H1 (cell line): ENCODE results near the gene FARP2. TPM values are rescaled to one million over a fixed set of nuclear protein-coding genes. Genes with fewer than 3 reads are reported as not detected.

ENCODE experiments used
- CTCF ChIA-PET: fragments of 300-600 bp; sonication (Branson Sonifier 250); formaldehyde crosslinking; loops from one replicate; lab custom pipeline; 2021; ENCODE audit not compliant: partially characterized antibody; lab: Charles Lee
- POLR2A ChIA-PET: fragments of 300-600 bp; sonication (Branson Sonifier 250); formaldehyde crosslinking; loops from one replicate; lab custom pipeline; 2021; ENCODE audit warnings: inconsistent platforms; ENCODE audit not compliant: partially characterized antibody; lab: Charles Lee
- DNase-seq, 2 experiments: peaks; one replicate each; pipeline versions ENCODE4 v3.0.0 to v3.0.0-alpha.2; 2010 to 2022; ENCODE audit warnings: low spot score in 2 of 2, low read depth in 1 of 2, mixed read lengths in 1 of 2
- FAIRE-seq: peaks from 2 replicates; lab custom pipeline; 2011; peaks lifted over from hg19 to GRCh38; lab: Jason Lieb, UNC
- H2AFZ ChIP-seq: 2 replicates; pipeline ENCODE4 v1.8.1; 2012; ENCODE audit warnings: low read length, inconsistent platforms
- H2AK5ac ChIP-seq: 2 replicates; pipeline ENCODE4 v1.6.1; 2013; ENCODE audit warnings: low read depth, low read length
- H2BK120ac ChIP-seq: replicated peaks from 2 replicates; pipeline ENCODE3; 2013; ENCODE audit warnings: low read depth, low read length, inconsistent platforms
- H2BK12ac ChIP-seq: 2 replicates; pipeline ENCODE4 v1.6.1; 2013; ENCODE audit warnings: low read depth, low read length
- H2BK15ac ChIP-seq: 2 replicates; pipeline ENCODE4 v1.6.1; 2013; ENCODE audit warnings: low read length
- H2BK20ac ChIP-seq: 2 replicates; pipeline ENCODE4 v1.6.1; 2013; ENCODE audit warnings: low read length
- H2BK5ac ChIP-seq: 2 replicates; pipeline ENCODE4 v1.6.1; 2013; ENCODE audit warnings: low read depth, low read length
- H3K14ac ChIP-seq: 2 replicates; pipeline ENCODE4 v1.6.1; 2013; ENCODE audit warnings: inconsistent platforms; ENCODE audit not compliant: insufficient read length
- H3K18ac ChIP-seq: 2 replicates; pipeline ENCODE4 v1.6.1; 2013; ENCODE audit warnings: low read length; ENCODE audit errors: extremely low read depth
- H3K23ac ChIP-seq: 2 replicates; pipeline ENCODE4 v1.6.1; 2013; ENCODE audit warnings: inconsistent platforms; ENCODE audit not compliant: insufficient read length
- H3K23me2 ChIP-seq: 2 replicates; pipeline ENCODE4 v1.6.1; 2013; ENCODE audit warnings: low read depth, low read length
- H3K27ac ChIP-seq: 2 replicates; pipeline ENCODE4 v1.6.1; 2011; ENCODE audit warnings: low read depth, low read length, inconsistent platforms
- H3K27me3 ChIP-seq, 4 experiments: replicated peaks in 1 of 4; 1 replicate in 1 of 4; 2 replicates in 3 of 4; pipeline versions ENCODE4 v1.6.1 to v1.8.1; 2011 to 2013; ENCODE audit warnings: low read length in 3 of 4, mild to moderate bottlenecking in 3 of 4, inconsistent platforms in 2 of 4, mixed read lengths in 2 of 4, moderate library complexity in 1 of 4; ENCODE audit not compliant: control insufficient read depth in 3 of 4, insufficient read depth in 3 of 4; ENCODE audit errors: extremely low read depth in 1 of 4
- H3K36me3 ChIP-seq, 4 experiments: 2 replicates each; pipeline versions ENCODE4 v1.6.1 to v1.8.1; 2011 to 2013; ENCODE audit warnings: mild to moderate bottlenecking in 4 of 4, low read length in 3 of 4, moderate library complexity in 2 of 4, control low read depth in 1 of 4, inconsistent platforms in 1 of 4; ENCODE audit not compliant: insufficient read depth in 4 of 4, control insufficient read depth in 2 of 4
- H3K4ac ChIP-seq: replicated peaks from 2 replicates; pipeline ENCODE3; 2013; ENCODE audit warnings: low read length, low read depth, mixed read lengths, inconsistent platforms; ENCODE audit not compliant: insufficient read length
- H3K4me1 ChIP-seq, 4 experiments: replicated peaks in 1 of 4; 1 replicate in 1 of 4; 2 replicates in 3 of 4; pipeline versions ENCODE4 v1.6.1 to v1.8.1; 2011 to 2013; ENCODE audit warnings: low read length in 3 of 4, inconsistent platforms in 2 of 4, mixed read lengths in 1 of 4; ENCODE audit not compliant: insufficient read depth in 4 of 4, control insufficient read depth in 3 of 4
- H3K4me2 ChIP-seq, 2 experiments: 2 replicates each; pipeline versions ENCODE4 v1.6.1 to v1.8.1; 2011 to 2013; ENCODE audit warnings: low read depth in 2 of 2, low read length in 2 of 2, control low read depth in 1 of 2, inconsistent platforms in 1 of 2, mild to moderate bottlenecking in 1 of 2; ENCODE audit not compliant: insufficient read depth in 1 of 2
- H3K4me3 ChIP-seq, 4 experiments: fragments of 200-600, 300-600 bp in 1 of 4; sonication (generic), shearing (Covaris generic), sonication (Bioruptor Twin) in 1 of 4; 2 replicates each; pipeline versions ENCODE4 v1.5.1 to v1.8.1; 2011 to 2016; ENCODE audit warnings: low read length in 4 of 4, low read depth in 3 of 4, control low read depth in 2 of 4, inconsistent platforms in 2 of 4, mild to moderate bottlenecking in 2 of 4, mixed read lengths in 1 of 4, moderate library complexity in 1 of 4; ENCODE audit not compliant: insufficient read depth in 2 of 4; ENCODE audit errors: extremely low read depth in 1 of 4
- H3K56ac ChIP-seq: replicated peaks from 2 replicates; pipeline ENCODE3; 2013; ENCODE audit warnings: low read depth, mild to moderate bottlenecking, mixed read lengths, low read length, inconsistent platforms; ENCODE audit not compliant: insufficient read length
- H3K79me1 ChIP-seq: 2 replicates; pipeline ENCODE4 v1.6.1; 2013; ENCODE audit warnings: low read depth, low read length, control low read depth
- H3K79me2 ChIP-seq, 2 experiments: 2 replicates each; pipeline versions ENCODE4 v1.6.1 to v1.8.1; 2012 to 2013; ENCODE audit warnings: low read length in 2 of 2, mild to moderate bottlenecking in 2 of 2, inconsistent platforms in 1 of 2; ENCODE audit not compliant: insufficient read depth in 2 of 2, control insufficient read depth in 1 of 2
- H3K9ac ChIP-seq, 4 experiments: replicated peaks in 1 of 4; 1 replicate in 1 of 4; 2 replicates in 3 of 4; pipeline versions ENCODE4 v1.6.1 to v1.8.1; 2011 to 2013; ENCODE audit warnings: low read depth in 3 of 4, low read length in 3 of 4, control low read depth in 2 of 4, mild to moderate bottlenecking in 2 of 4, moderate library complexity in 2 of 4, inconsistent platforms in 1 of 4; ENCODE audit errors: extremely low read depth in 1 of 4
- H3K9me3 ChIP-seq, 2 experiments: 2 replicates each; pipeline versions ENCODE4 v1.6.1 to v1.8.1; 2012 to 2013; ENCODE audit warnings: mild to moderate bottlenecking in 2 of 2, moderate library complexity in 2 of 2, control low read depth in 1 of 2, inconsistent platforms in 1 of 2, low read depth in 1 of 2, low read length in 1 of 2, mixed read lengths in 1 of 2; ENCODE audit not compliant: insufficient read depth in 2 of 2
- H4K20me1 ChIP-seq, 2 experiments: replicated peaks in 1 of 2; 2 replicates each; pipeline versions ENCODE3 to v1.8.1; 2011 to 2013; ENCODE audit warnings: inconsistent platforms in 2 of 2, low read length in 2 of 2, mild to moderate bottlenecking in 1 of 2; ENCODE audit not compliant: insufficient read depth in 2 of 2, control insufficient read depth in 1 of 2
- H4K5ac ChIP-seq: 2 replicates; pipeline ENCODE4 v1.6.1; 2013; ENCODE audit warnings: low read length, low read depth, mixed read lengths, inconsistent platforms; ENCODE audit not compliant: insufficient read length
- H4K8ac ChIP-seq: 2 replicates; pipeline ENCODE4 v1.8.0; 2013; ENCODE audit warnings: mild to moderate bottlenecking, moderate library complexity, low read length, inconsistent platforms; ENCODE audit not compliant: insufficient read depth; ENCODE audit errors: extremely low read depth
- H4K91ac ChIP-seq: replicated peaks from 2 replicates; pipeline ENCODE3; 2013; ENCODE audit warnings: low read length, mixed read lengths, inconsistent platforms; ENCODE audit not compliant: insufficient read length
- EP300 ChIP-seq, 2 experiments: IDR thresholded peaks; 1 replicate in 1 of 2; 2 replicates in 1 of 2; pipeline ENCODE4 v1.6.1; 2011 to 2012; ENCODE audit warnings: low read depth in 2 of 2, low read length in 2 of 2, mild to moderate bottlenecking in 2 of 2, borderline replicate concordance in 1 of 2, inconsistent platforms in 1 of 2, moderate library complexity in 1 of 2
- WGBS, 2 experiments: shearing (Covaris generic) in 1 of 2; methylation state at CpG; one replicate each; pipeline versions ENCODE4 v1.1.6 to v1.1.7; 2013 to 2015; ENCODE audit warnings: low lambda C conversion rate in 2 of 2, mixed read lengths in 2 of 2, inconsistent platforms in 1 of 2, low coverage in 1 of 2, missing lambda C conversion rate in 1 of 2; ENCODE audit not compliant: insufficient replicate concordance in 2 of 2, insufficient coverage in 1 of 2, insufficient read length in 1 of 2; ENCODE audit errors: extremely low coverage in 1 of 2, missing lambda C conversion rate in 1 of 2; 5-methylcytosine and 5-hydroxymethylcytosine counted together
- polyA plus RNA-seq, 7 experiments: library from polyadenylated mRNA; depleted of rRNA in 3 of 7; stranded (reverse) in 5 of 7; unstranded in 2 of 7; fragments of >200 nt in 5 of 7; fragments of 200-250 nt in 2 of 7; gene quantifications; 1 replicate in 5 of 7; 2 replicates in 1 of 7; 4 replicates in 1 of 7; pipeline versions ENCODE4 v1.2.1 to v1.2.3, GENCODE V29; 2011 to 2013; ENCODE audit warnings: missing spikeins in 2 of 7, mixed read lengths in 2 of 7
- total RNA-seq: library from RNA; stranded (reverse); fragmentation: NEBNext Ultra II Directional; extraction: Animal tissue kit (Norgen Biotek cat#: 25700); gene quantifications from 2 replicates; pipeline ENCODE4 v1.2.1, GENCODE V29; 2021
- TF ChIP-seq, protein P1 (sequence below): IDR thresholded peaks from 2 replicates; pipeline ENCODE4 v1.6.1; 2012; ENCODE audit warnings: inconsistent platforms
- TF ChIP-seq, protein P2 (sequence below): IDR thresholded peaks from 2 replicates; pipeline ENCODE4 v1.6.1; 2012; ENCODE audit warnings: inconsistent platforms

Gene FARP2
- total and polyA plus RNA-seq, 2 of the 8 experiments (the other 6 are each of a cell fraction or from before 2014, with no cell fraction given) = 12.4 to 33.4 TPM

DNA sequence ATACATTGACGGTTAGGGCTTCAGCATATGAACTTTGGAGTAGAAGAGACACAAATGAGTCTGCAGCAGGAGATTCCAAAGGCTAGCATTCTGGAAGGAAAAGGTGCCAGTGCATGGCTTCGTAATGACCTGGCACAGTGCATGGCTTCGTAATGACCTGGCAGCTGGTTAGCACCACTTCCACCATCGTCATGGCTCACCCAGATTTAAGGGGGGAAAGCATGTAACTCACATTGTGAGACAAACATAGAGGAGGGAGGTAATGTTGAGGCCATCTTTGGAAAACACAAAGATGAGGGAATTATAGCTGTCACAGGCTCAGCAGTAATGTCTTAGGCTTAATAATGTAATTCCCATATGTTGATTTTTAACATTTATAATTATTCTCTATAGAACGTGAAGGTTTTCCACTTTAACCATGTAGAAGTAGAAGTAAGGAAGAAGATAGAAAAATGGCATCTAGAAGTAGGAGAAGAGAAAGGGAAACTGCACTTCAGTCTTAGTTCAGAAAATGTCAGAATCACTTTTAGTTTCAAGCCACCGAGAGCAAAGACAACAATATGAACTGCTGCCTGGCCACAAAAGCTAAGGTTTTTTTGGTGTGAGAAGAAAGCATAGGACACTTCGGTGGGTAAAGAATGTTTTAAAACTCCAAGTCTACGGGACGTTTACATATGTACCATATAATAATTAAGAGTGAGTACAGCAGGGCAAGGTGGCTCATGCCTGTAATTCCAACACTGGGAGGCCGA, 159.1 kb downstream of the FARP2 start:
- Histone ChIP-seq H3K4ac (no peak overlapping the region), H3K27me3 (peaks cover 0 to 4% (median 0%) of the 10 kb centered on the region in 4 experiments; a peak in 2 of 7 replicates), H4K5ac (no peak overlapping the region), H3K4me3 (no peak overlapping the region), H2BK15ac (no peak overlapping the region), H3K9me3 (peaks cover 0 to 4% of the 10 kb centered on the region in 2 experiments; a peak in 1 of 4 replicates), H2BK5ac (no peak overlapping the region), H3K14ac (no peak overlapping the region), H3K4me2 (no peak overlapping the region), H2AK5ac (no peak overlapping the region), H3K36me3 (no peaks in the 10 kb centered on the region; a peak in 1 of 8 replicates), H3K79me1 (no peaks in the 10 kb centered on the region), H3K56ac (no peak overlapping the region), H3K4me1 (no peaks in the 10 kb centered on the region), H3K9ac (no peak overlapping the region), H4K8ac (no peak overlapping the region), H3K79me2 (no peaks in the 10 kb centered on the region), H4K20me1 (peaks cover 0 to 12% of the 10 kb centered on the region in 2 experiments), H2BK12ac (no peak overlapping the region), H2AFZ (no peak overlapping the region), H2BK120ac (no peak overlapping the region), H2BK20ac (no peak overlapping the region), H3K23me2 (peaks cover 15% of the 10 kb centered on the region), H3K27ac (no peak overlapping the region), H3K18ac (no peak overlapping the region), H4K91ac (no peak overlapping the region), H3K23ac (no peak overlapping the region)
- 89% methylated on average over 10 of the region's 10 CpGs; no CpG with 5 or more reads in 1 of the 2 experiments for WGBS, 2 experiments
- DNase-seq (no peak), FAIRE-seq (no peak)
- no peak for TF ChIP-seq EP300 (IDR thresholded peaks at IDR 0.05; ENCODE audit: borderline replicate concordance in 1 of 2, low read depth in 2 of 2, low read length in 2 of 2)
- TF ChIP-seq, protein P1, sequence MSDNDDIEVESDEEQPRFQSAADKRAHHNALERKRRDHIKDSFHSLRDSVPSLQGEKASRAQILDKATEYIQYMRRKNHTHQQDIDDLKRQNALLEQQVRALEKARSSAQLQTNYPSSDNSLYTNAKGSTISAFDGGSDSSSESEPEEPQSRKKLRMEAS = peak; percentile 27; the same call in 1 of the 2 replicates
- TF ChIP-seq, protein P2, sequence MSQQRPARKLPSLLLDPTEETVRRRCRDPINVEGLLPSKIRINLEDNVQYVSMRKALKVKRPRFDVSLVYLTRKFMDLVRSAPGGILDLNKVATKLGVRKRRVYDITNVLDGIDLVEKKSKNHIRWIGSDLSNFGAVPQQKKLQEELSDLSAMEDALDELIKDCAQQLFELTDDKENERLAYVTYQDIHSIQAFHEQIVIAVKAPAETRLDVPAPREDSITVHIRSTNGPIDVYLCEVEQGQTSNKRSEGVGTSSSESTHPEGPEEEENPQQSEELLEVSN = peak; percentile 53
- ChIA-PET CTCF (interaction anchor here (0.7 to 1.4 kb wide), 4 partner anchors 11 to 103 kb away, joined by 3 to 4 read pairs (median 3); no protein-coding TSS in a partner anchor), POLR2A (interaction anchor here (0.7 to 1.1 kb wide), 3 partner anchors 9 to 25 kb away, joined by 3 to 5 read pairs (median 3); no protein-coding TSS in a partner anchor)
